Body of pancreas (tissue), 4 donors: ENCODE results near the gene SEC31B.

Source experiments
- CTCF ChIP-seq, 7 experiments: fragments of 450-650 bp in 4 of 7; fragments of 200-600 bp in 3 of 7; sonication (generic) in 3 of 7; IDR thresholded peaks; one replicate each; pipeline ENCODE4 v1.5.1; 2016 to 2019; ENCODE audit warnings: antibody characterized with exemption in 7 of 7
- POLR2A ChIP-seq, 3 donors: fragments of 450-650 bp; IDR thresholded peaks; one replicate each; pipeline ENCODE4 v1.6.1; 2016; ENCODE audit warnings: antibody characterized with exemption in 3 of 3, mild to moderate bottlenecking in 2 of 3

GRCh38 chr10:100510533-100511308 lies 8.9 kb downstream of the SEC31B start:
- TF ChIP-seq CTCF (IDR thresholded peaks at IDR 0.05) (no peak), POLR2A (IDR thresholded peaks at IDR 0.05) (no peak)
